GM18868 (cell line): ENCODE data around the gene BAG3.
A peak's percentile ranks its signal among the peaks of the same experiment; 100 is the strongest.

Source experiments
- ATAC-seq: cut with Tn5 transposase; IDR thresholded peaks from one replicate; pipeline ENCODE4 v1.9.1; 2021; ENCODE audit warnings: mild to moderate bottlenecking, moderate library complexity; ENCODE audit not compliant: unreplicated experiment

BAG3 gene

DNA sequence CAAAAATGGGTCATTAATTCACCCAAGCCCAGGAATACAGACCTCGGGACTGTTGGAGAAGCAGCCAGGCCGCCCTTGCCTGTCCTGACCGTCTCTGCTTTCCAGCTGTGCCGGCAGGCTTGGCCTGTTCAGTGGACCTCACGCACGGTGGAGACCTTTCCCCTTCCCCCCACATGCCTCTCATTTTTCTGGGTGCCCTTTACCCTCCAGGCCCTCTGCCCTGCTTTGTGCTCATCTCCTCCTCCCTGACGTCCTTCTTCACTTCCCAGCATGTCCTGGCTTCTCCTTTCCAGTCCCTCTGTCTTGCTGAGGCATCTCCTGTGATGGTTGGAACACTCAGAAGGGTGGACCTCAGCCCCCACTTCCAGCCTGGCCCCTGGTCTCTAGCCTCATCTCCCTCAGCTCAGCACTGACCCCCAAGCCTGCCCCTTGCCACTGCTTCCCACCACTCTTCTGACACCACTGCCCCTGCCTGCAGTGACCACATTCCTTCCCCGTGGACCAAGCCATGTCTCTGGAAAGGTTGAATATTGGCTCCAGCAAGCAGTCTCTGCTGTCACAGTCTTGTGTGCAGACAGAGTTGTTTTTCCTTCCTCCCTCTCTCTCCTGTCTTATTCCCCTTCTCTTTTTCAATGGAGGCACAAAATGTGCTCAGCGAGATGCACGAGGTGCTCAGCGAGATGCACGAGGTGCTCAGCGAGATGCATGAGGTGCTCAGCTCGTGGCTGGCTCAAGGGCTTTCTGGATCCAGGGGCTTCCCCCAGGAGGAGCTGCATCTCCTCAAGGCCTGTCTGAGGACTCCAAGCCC, 14.9 kb downstream of the BAG3 start:
- ATAC-seq: no peak

DNA sequence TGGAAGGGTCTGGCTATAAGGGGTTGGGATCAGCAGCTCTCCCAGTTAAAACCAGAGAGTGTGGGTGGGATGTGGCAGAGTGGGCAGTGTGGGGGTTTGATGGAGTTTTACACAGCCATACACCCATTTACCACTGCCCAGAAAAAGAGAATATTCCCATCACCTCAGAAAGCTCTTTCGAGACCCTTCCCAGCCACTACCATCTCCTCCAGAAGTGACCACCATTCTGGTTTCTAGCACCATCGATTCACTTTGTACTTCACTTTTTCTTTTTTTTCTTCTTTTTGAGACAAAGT, 15.5 kb downstream of the BAG3 start:
- no peak for ATAC-seq

DNA sequence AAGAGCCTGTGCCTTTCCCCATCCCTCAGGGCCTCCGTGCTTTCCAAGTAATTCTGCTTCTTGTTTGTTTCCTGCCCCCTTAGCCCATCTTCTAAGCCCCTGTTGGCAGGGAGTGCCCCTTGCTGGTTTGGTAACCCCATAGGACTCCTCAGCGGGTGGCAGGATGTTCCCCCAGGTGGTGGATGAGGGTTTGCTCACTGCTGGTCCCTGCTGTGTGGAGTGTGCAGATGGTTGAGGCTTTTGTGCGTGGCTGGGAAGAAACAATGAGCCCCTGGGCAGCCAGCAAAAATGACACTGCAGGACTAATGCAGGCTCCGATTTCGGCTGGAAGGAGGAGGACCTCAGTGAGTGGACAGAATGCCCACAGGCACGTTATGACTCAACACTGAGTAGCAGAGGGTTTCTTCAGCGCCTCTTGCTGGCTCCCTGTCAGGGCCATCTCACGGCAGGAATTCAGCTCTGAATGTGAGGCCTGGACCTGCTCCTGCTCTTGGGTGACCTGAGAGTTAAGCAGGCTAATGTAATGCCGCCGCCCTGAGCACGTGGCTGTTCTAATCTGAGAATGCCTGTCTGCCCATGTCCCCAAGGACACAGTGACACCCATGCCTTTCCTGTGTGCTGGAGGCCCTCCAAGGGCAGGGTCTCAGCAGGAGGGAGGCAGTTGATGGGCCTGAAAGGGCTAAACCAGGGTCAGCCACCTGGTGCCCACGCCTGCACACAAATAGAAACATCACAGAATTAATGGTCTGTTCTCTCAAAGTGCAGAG, 16.6 kb downstream of the BAG3 start:
- no peak for ATAC-seq

DNA sequence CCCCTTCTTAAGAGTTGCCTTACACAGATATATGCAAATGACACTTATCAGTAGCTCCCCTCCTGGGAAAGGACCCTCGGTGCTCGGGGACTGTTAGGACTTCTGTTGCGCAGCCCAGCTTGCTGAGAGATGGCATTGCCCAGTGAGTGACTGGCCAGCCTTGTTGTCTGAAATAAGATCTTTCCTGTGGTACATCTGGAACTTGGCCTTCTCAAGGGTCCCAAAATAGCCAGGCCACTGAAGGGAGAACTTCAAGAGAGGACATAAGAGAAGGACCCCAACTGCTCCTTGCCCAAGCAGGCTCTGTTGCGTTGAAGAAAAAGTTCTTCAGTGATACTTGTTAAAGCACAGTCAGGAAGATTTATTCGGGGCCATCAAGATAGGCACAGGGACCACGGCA, 17.3 kb downstream of the BAG3 start:
- no peak for ATAC-seq

DNA sequence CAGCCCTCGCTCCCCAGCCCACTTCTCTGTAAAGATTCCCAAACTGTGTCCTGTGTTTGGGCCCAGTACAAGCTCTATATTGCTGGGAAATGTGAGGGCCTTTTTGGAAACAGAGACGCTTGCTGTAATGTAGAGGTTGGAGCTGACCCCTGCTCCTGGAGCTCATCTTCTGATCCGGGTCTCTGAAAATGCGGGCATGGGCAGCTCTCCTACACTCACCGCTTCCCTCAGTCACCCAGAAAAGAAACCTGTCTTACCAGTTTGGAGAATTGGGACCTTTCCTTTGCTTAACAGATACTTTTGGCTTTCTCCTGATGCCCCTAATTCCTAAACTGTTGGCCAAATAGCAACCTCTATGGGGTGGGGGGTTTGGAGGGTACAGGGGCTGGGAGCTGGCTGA, 18.2 kb downstream of the BAG3 start:
- no peak for ATAC-seq

DNA sequence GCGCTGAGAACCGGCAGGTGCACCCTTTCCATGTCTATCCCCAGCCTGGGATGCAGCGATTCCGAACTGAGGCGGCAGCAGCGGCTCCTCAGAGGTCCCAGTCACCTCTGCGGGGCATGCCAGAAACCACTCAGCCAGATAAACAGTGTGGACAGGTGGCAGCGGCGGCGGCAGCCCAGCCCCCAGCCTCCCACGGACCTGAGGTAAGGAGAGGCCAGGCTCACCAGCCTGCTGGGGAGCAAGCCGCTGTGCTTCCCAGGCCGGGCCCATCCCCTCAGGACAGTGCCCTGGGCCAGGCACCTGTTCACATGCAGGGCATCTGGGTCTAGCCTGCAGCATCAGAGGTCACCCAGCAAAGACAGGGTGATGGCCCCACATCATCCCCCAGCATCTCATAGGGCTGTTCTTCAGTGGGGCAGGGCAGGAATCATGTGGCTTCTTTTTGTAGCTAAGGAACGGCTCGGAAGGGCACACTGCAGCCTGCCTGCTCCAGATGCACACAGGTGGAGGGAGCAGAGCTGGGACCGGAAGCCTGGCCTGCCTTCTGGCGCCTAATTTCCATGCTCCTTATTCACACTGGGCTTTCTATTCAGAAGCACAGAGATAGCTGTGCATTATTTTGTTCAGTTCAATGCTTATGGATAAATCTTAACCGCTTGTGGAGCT, 18.9 kb downstream of the BAG3 start:
- no peak for ATAC-seq

DNA sequence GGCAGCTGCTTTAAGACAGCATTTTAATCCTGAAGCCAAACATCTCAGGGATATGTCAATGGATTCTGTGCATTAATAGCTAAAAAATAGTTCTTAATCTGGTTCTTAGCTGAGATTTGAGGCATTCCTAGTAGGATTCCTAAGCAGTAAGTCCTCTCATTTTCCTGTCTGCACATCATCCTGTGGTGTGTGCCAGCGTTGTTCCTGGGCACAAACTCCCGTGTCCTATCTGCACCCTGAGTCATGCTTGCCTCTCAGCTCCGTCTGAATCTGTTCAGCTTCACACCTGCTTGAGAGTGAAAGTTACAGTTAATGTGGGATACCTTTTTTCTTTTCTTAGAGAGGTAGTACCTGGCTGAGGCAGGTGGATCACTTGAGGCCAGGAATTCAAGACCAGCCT, 19.5 kb downstream of the BAG3 start:
- no peak for ATAC-seq

DNA sequence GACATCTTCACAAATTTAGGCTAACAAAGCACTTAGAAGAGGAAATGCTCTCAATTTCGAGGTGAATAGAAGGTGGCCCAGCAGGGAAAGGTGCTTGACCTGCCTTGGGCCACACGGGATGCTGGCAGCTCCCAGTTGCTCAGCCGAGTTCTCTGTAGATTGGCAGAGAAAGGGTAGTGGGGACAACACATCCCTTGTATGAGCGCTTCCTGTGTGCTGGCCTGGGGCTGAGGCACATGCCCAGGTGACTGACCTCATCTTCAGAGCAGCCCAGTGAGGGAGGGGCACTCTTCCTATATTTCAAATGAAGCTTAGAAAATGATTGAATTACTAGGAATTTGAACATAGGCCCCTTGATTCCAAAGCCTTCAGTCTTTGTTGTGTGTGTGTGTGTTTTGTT, 20.2 kb downstream of the BAG3 start:
- no peak for ATAC-seq

DNA sequence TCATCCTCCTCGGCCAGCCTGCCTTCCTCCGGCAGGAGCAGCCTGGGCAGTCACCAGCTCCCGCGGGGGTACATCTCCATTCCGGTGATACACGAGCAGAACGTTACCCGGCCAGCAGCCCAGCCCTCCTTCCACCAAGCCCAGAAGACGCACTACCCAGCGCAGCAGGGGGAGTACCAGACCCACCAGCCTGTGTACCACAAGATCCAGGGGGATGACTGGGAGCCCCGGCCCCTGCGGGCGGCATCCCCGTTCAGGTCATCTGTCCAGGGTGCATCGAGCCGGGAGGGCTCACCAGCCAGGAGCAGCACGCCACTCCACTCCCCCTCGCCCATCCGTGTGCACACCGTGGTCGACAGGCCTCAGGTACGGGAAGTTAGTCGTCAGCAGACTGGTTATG, 21.1 kb downstream of the BAG3 start:
- ATAC-seq: no peak

DNA sequence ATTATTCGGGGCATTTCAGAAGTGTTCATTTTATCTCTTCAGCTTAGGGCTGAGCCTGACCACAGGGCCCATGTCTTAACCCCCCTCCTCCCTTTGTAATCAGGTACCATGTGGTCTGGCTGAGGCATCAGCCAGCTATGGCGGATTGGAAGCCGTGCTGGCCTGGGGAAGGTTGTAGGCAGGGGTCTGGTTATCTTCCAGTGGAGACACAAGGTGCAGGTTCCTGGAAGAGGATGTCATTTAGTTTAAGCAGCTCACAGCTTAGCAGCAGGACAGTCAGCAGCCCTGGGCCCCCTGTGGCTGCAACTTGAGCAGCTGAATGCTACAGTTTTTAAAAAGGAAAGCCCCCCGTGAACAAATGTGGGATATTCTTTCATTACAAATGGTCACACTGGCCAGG, 22.1 kb downstream of the BAG3 start:
- no peak for ATAC-seq

DNA sequence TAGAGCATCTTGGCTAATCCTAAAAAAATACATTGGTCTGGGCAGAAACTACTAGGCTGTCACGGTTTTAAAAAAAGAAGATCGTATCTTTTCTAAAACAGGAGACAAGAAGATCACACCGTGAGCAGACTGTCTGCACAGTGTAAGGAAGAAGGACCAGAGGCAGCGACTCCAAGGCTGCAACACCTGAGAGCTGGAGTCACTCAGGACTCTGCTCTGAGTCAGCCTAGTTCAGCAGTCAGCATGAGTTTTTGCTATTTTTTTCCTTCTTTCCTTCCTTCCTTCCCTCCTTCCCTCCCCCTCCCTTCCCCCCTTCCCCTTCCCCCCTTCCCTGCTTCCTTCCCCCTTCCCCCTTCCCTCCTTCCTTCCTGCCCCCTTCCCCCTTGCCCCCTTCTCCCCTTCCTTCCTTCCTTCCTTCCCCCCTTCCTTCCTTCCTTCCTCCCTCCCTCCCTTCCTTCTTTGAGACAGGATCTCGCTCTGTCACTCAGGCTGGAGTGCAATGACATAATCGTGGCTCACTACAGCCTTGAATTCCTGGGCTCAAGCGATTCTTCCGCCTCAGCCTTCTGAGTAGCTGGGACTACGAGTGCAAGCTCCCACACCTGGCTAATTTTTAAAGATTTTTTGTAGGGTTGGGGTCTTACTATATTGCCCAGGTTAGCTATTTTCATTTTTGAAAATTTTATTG, 24.4 kb downstream of the BAG3 start:
- ATAC-seq: no peak

DNA sequence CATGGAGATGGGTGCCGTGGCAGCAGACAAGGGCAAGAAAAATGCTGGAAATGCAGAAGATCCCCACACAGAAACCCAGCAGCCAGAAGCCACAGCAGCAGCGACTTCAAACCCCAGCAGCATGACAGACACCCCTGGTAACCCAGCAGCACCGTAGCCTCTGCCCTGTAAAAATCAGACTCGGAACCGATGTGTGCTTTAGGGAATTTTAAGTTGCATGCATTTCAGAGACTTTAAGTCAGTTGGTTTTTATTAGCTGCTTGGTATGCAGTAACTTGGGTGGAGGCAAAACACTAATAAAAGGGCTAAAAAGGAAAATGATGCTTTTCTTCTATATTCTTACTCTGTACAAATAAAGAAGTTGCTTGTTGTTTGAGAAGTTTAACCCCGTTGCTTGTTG, 25.9 kb downstream of the BAG3 start:
- ATAC-seq: no peak

DNA sequence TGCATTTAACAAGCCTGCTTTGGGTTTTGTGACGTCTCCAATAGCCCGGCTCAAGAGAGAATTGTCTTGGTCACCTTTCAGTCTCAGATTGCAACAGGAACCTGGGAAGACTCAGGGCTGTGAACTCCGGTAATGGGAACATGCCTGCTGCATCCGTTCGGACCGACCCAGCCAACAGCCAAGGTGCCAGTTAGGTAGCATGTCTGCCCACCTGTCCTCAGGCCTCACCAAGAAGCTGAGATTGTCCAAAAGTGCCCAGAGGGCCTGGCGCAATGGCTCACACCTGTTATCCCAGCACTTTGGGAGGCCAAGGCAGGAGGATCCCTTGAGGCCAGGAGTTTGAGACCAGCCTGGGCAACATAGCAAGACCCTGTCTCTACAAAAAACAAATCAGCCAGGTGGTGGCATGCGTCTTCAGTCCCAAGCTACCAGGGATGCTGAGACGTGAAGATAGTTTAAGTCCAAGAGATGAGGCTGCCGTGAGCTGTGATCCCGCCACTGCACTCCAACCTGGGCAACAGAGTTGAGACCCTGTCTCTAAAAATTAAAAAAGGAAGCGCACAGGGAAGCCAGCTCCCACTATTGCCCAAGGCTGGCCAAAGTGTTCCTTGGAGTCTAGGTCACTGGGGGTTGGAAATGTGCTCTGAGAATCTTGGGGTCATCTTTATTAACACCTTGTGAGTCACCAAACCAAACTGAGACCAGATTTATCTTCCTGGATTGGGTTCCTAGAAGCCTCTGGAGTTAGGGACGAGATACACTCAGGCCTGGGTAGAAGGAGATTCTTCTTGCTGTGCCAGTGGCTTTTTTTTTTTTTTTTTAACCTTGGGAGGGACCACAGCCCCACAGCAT, 26.9 kb downstream of the BAG3 start:
- no peak for ATAC-seq

DNA sequence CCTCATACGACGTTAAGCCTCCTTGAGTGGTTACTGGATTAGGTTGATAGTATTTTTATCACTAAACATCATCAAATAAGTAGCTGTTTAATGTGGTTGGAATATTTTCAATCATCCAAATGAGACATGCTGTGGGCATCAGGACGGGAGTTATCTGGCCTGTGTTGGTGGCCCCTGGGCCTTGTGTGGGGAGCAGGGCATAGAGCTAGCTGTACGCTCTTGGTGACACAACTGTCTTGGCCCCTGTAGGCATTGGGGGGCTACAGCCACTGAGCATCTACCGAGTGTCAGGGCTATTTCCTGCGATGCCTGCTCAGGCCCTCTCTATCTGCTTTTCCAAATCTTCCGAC, 28.3 kb downstream of the BAG3 start:
- ATAC-seq: no peak

DNA sequence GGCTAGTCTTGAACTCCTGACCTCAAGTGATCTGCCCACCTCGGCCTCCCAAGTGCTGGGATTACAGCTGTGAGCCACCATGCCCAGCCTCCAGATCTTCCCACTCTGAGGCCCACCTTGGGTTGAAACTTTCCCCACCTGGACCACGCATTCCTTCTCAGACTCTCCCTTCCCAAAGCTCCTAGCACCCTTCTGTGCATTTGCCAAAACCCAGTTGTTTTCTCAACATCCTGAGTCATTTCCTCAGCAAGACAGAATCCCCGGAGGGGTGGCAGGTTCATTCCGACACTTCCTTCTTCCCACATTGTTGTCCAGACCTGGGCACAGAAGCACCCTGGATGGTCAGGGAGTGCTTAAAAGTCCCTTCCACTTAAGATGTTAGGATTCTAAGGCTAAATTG, 28.9 kb downstream of the BAG3 start:
- ATAC-seq: no peak

DNA sequence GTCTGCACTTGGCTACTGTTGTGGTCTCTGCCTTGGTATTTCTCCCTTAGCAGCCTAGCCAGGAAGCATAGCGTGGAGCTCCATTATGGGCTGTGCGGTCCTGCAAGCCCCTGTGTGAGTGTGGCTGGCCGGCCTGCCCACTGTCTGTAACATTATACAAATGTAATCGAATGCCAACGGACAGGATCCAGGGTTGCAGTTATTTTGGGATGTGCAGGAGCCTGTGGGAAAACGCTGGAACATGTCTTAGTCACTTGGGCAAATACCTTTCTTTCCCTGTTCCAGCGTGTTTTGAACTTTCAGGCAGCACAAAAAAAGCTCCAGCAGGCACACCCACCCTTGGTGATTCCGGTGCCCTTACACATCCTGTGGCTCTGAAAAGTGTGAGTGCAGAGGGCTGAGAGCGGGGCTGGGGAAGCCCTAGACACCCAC, 29.5 kb downstream of the BAG3 start:
- no peak for ATAC-seq

DNA sequence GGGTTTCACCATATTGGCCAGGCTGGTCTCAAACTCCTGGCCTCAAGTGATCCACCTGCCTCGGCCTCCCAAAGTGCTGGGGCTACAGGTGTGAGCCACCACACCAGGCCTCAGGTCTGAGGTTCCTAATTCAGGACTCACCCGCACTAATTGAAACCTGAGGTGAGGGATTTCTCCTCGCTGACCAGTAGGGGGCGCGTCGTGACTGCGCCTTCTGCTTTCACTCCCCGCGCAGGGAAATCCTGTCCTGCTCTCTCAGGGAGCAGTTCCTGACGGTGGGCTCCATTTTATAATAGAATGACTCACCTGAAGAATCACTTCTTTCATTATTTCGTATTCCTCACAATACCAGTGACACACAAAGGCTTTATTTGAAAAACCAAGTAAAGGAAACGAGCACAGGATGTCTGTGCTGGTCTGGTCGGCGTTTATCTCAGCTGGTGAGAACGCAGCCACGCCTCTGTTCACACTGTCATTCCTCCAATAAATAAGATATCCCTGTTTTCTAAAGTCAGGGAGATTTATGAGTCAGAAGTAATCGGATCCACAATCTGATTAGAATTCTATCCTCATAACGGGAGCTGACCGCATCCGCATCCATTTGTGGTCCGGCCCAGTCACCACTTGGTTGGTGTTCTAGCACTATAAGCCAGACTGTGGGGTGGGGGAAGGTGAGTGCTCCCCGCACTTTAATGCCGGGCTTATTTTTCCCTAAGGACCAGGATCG, 35.4 kb downstream of the BAG3 start:
- ATAC-seq: peak; percentile 83

DNA sequence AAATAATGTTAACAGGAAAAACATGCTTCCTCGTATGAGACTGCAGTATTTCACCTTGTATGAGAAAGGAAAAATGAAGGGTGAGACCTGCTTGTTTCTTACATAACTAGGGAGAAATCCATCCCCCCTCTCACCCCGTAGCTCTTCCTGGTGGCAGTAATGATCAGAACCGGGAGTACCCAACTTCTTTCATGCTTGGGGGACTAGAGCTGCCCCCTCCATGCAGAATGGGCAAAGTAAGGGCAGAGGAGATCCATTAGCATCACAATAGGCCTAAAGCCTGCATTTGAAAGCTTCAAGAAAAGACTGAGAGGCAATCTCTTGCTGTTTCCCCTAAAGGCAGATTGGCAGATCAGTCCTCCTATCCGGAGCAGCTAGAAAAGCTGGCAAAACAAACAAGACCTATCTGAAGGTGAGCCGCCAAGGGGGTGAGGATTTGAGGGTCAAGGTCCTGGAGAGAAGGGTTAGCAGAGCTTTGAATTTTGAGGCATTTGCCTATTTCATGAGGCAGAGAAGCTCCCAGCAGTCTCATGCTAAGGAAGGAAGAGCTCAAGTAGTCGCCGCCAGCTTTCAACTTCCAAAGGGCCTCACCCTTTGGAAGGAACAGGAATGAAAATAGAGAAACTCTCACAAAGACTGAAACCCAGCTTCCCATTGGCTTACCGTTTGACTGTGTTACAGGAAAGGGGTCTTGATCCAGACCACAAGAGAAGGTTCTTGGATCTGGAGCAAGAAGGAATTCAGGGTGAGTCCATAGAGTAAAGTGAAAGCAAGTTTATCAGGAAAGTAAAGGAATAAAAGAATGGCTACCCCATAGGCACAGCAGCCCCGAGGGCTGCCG, 36.2 kb downstream of the BAG3 start:
- ATAC-seq: no peak

DNA sequence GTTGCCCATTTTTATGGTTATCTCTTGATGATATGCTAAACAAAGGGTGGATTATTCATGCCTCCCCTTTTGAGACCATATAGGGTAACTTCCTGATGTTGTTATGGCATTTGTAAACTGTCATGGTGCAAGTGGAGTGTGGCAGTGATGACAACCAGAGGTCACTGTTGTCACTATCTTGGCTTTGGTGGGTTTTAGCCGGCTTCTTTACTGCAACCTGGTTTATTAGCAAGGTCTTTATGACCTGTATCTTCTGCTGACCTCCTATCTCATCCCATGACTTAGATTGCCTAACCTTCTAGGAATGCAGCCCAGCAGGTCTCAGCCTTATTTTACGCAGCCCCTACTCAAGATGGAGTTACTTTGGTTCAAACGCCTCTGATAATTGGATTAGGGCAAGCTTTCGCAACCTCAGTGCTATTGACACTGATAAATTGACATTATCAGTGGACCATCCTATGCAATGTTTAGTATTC, 36.9 kb downstream of the BAG3 start:
- ATAC-seq: no peak
